Glomerular visceral epithelial cell (primary cell): ENCODE data around the gene MCOLN3.
"Not testable (repeated sequence)": the region's sequence is repeated elsewhere in the genome, so short reads cannot be mapped to it uniquely, and the experiment has no call there.

Source experiments
- DNase-seq: peaks from one replicate; pipeline ENCODE4 v3.0.0-alpha.2; 2016; ENCODE audit errors: extremely low spot score

MCOLN3 gene

GRCh38 chr1:84991097-84991920 is 57.0 kb downstream of the MCOLN3 start:
- no peak for DNase-seq

- DNase-seq = no peak
These were observed 59.7 kb downstream of the MCOLN3 start for GRCh38 chr1:84988588-84988987.

- DNase-seq = not testable (repeated sequence)
These were observed 61.7 kb downstream of the MCOLN3 start for GRCh38 chr1:84986561-84986960.

GRCh38 chr1:84985365-84985764 is 62.9 kb downstream of the MCOLN3 start:
- no peak for DNase-seq

GRCh38 chr1:84982395-84982794 is 65.9 kb downstream of the MCOLN3 start:
- DNase-seq = no peak

- no peak for DNase-seq
These were observed 73.3 kb downstream of the MCOLN3 start for GRCh38 chr1:84975035-84975434.

- DNase-seq = no peak
These were observed 74.6 kb downstream of the MCOLN3 start for GRCh38 chr1:84973498-84974334.

- no peak for DNase-seq
These were observed 75.8 kb downstream of the MCOLN3 start for GRCh38 chr1:84972377-84972987.

- no peak for DNase-seq
These were observed 76.3 kb downstream of the MCOLN3 start for GRCh38 chr1:84971957-84972356.

GRCh38 chr1:84969489-84970250 is 78.6 kb downstream of the MCOLN3 start:
- DNase-seq = no peak

GRCh38 chr1:84968865-84969264 is 79.4 kb downstream of the MCOLN3 start:
- DNase-seq = no peak

- DNase-seq = no peak
These were observed 80.2 kb downstream of the MCOLN3 start for GRCh38 chr1:84968101-84968500.
